Endothelial cell of umbilical vein (primary cell): ENCODE data around the gene PAQR6.

ENCODE experiments used
- CTCF ChIP-seq, 2 donors: IDR thresholded peaks; 1 replicate in 1 of 2; 2 replicates in 1 of 2; pipeline ENCODE4 v1.5.1; 2011; ENCODE audit warnings: low read length in 2 of 2, mild to moderate bottlenecking in 2 of 2, moderate library complexity in 2 of 2, control low read depth in 1 of 2, inconsistent platforms in 1 of 2, low read depth in 1 of 2; ENCODE audit not compliant: insufficient read depth in 1 of 2; ENCODE audit errors: extremely low read depth in 1 of 2
- EZH2 ChIP-seq: IDR thresholded peaks from 2 replicates; pipeline ENCODE4 v1.6.1; 2012; ENCODE audit warnings: borderline replicate concordance, low read depth, mild to moderate bottlenecking, moderate library complexity, low read length, inconsistent platforms; ENCODE audit not compliant: severe bottlenecking
- MAX ChIP-seq: IDR thresholded peaks from 2 replicates; pipeline ENCODE4 v1.6.1; 2011; ENCODE audit not compliant: insufficient read depth, insufficient read length
- POLR2A ChIP-seq: IDR thresholded peaks from 2 replicates; pipeline ENCODE4 v1.6.1; 2012; ENCODE audit warnings: low read depth, mild to moderate bottlenecking, control low read depth, low read length
- POLR2AphosphoS5 ChIP-seq: IDR thresholded peaks from 2 replicates; pipeline ENCODE4 v1.6.1; 2012; ENCODE audit warnings: low read depth, mild to moderate bottlenecking, control low read depth, low read length, moderate library complexity; ENCODE audit not compliant: insufficient read depth

- TF ChIP-seq POLR2A (no peak), CTCF (IDR thresholded peaks at IDR 0.05; ENCODE audit: extremely low read depth in 1 of 2, insufficient read depth in 1 of 2, low read depth in 1 of 2, low read length in 2 of 2) (no peak), POLR2AphosphoS5 (no peak), EZH2 (no peak), MAX (no peak)
Observed at GRCh38 chr1:156268336-156268735, 20.5 kb upstream of the PAQR6 start.
